H1 (cell line): ENCODE measurements around the gene NSUN2. TPM values are rescaled to one million over a fixed set of nuclear protein-coding genes. Genes with fewer than 3 reads are reported as not detected.

Experiments used
- ASH2L ChIP-seq: fragments of 200-600, 300-600 bp; sonication (generic); IDR thresholded peaks from one replicate; pipeline ENCODE4 v1.7.1; 2017; ENCODE audit warnings: low read length
- CBX5 ChIP-seq: fragments of 300-800, 300-1000 bp; sonication (generic); IDR thresholded peaks from 2 replicates; pipeline ENCODE4 v1.7.1; 2016; ENCODE audit warnings: antibody characterized with exemption, low read length, low read depth
- polyA plus RNA-seq, 7 experiments: library from polyadenylated mRNA; depleted of rRNA in 3 of 7; stranded (reverse) in 5 of 7; unstranded in 2 of 7; fragments of >200 nt in 5 of 7; fragments of 200-250 nt in 2 of 7; gene quantifications; 1 replicate in 5 of 7; 2 replicates in 1 of 7; 4 replicates in 1 of 7; pipeline versions ENCODE4 v1.2.1 to v1.2.3, GENCODE V29; 2011 to 2013; ENCODE audit warnings: missing spikeins in 2 of 7, mixed read lengths in 2 of 7
- total RNA-seq: library from RNA; stranded (reverse); fragmentation: NEBNext Ultra II Directional; extraction: Animal tissue kit (Norgen Biotek cat#: 25700); gene quantifications from 2 replicates; pipeline ENCODE4 v1.2.1, GENCODE V29; 2021

NSUN2 gene
- total and polyA plus RNA-seq, 2 of the 8 experiments (the other 6 are each of a cell fraction or from before 2014, with no cell fraction given) = 47.3 to 94.7 TPM

GRCh38 chr5:6616632-6617031 is 16.2 kb downstream of the NSUN2 start (continued):
- TF ChIP-seq CBX5 (no peak), ASH2L (no peak)
